SK-N-SH (cell line): ENCODE measurements around the gene NANOS3. TPM values are rescaled to one million over a fixed set of nuclear protein-coding genes. Genes with fewer than 3 reads are reported as not detected.
A peak's percentile ranks its signal among the peaks of the same experiment; 100 is the strongest.

Experiments used
- CTCF ChIA-PET: fragments of 300-600, 350-600 bp; formaldehyde crosslinking; extraction: SDS; loops from one replicate; lab custom pipeline; 2021; lab: Yijun Ruan, JAX
- POLR2A ChIA-PET: fragments of 350-600 bp; sonication (Branson Sonifier 250); formaldehyde crosslinking; extraction: SDS; loops from one replicate; lab custom pipeline; 2020; ENCODE audit warnings: antibody characterized with exemption, inconsistent platforms; lab: Yijun Ruan, JAX
- DNase-seq: peaks from one replicate; pipeline ENCODE4 v3.0.0; 2012
- H2AFZ ChIP-seq: fragments of 200-600 bp; sonication (generic); 2 replicates; pipeline ENCODE4 v1.8.1; 2016; ENCODE audit warnings: antibody characterized with exemption, mild to moderate bottlenecking, low read depth
- H3F3A ChIP-seq: fragments of 200-600 bp; sonication (generic); replicated peaks from 2 replicates; pipeline ENCODE3; 2016; ENCODE audit warnings: antibody characterized with exemption, mild to moderate bottlenecking; ENCODE audit not compliant: insufficient read depth
- H3K27ac ChIP-seq, 2 experiments: fragments of 200-500 bp in 1 of 2; fragments of 200-600 bp in 1 of 2; sonication (Bioruptor generic) in 1 of 2; sonication (generic), shearing (Covaris generic) in 1 of 2; 2 replicates each; pipeline versions ENCODE4 v1.5.1 to v1.6.1; 2014 to 2016; ENCODE audit warnings: low read depth in 2 of 2, inconsistent platforms in 1 of 2, low read length in 1 of 2, mild to moderate bottlenecking in 1 of 2, mixed read lengths in 1 of 2
- H3K27me3 ChIP-seq: fragments of 200-600 bp; sonication (generic), shearing (Covaris generic); 2 replicates; pipeline ENCODE4 v1.6.1; 2016; ENCODE audit warnings: mixed run types; ENCODE audit not compliant: insufficient read depth
- H3K36me3 ChIP-seq, 2 experiments: fragments of 200-500 bp in 1 of 2; fragments of 200-600 bp in 1 of 2; sonication (Bioruptor generic) in 1 of 2; sonication (generic) in 1 of 2; replicated peaks in 1 of 2; 2 replicates each; pipeline versions ENCODE3 to v1.5.1; 2014 to 2016; ENCODE audit warnings: low read length in 1 of 2, mild to moderate bottlenecking in 1 of 2; ENCODE audit not compliant: insufficient read depth in 2 of 2, control insufficient read depth in 1 of 2
- H3K4me1 ChIP-seq, 2 experiments: fragments of 200-500 bp in 1 of 2; fragments of 200-600 bp in 1 of 2; sonication (Bioruptor generic) in 1 of 2; sonication (generic), shearing (Covaris generic) in 1 of 2; 2 replicates each; pipeline versions ENCODE4 v1.5.1 to v1.6.1; 2014 to 2016; ENCODE audit warnings: low read depth in 1 of 2, low read length in 1 of 2, mixed run types in 1 of 2; ENCODE audit not compliant: insufficient read depth in 2 of 2, control insufficient read depth in 1 of 2
- H3K4me2 ChIP-seq: fragments of 200-600 bp; sonication (generic), shearing (Covaris generic); 2 replicates; pipeline ENCODE4 v1.6.1; 2017; ENCODE audit warnings: mixed run types
- H3K4me3 ChIP-seq, 2 experiments: fragments of 200-500 bp in 1 of 2; fragments of 200-600 bp in 1 of 2; sonication (Bioruptor generic) in 1 of 2; sonication (generic), shearing (Covaris generic) in 1 of 2; 2 replicates each; pipeline versions ENCODE4 v1.5.1 to v1.8.1; 2014 to 2016; ENCODE audit warnings: low read depth in 2 of 2, inconsistent platforms in 1 of 2, low read length in 1 of 2, mild to moderate bottlenecking in 1 of 2, mixed read lengths in 1 of 2, moderate library complexity in 1 of 2
- H3K79me2 ChIP-seq: fragments of 200-600 bp; sonication (generic); 2 replicates; pipeline ENCODE4 v1.8.1; 2017; ENCODE audit warnings: mild to moderate bottlenecking; ENCODE audit not compliant: insufficient read depth
- H3K9ac ChIP-seq: fragments of 200-600 bp; sonication (generic); 2 replicates; pipeline ENCODE4 v1.6.1; 2017; ENCODE audit warnings: mixed run types
- H3K9me2 ChIP-seq: fragments of 200-600 bp; sonication (generic); 2 replicates; pipeline ENCODE4 v1.6.1; 2017; ENCODE audit warnings: mixed run types
- H3K9me3 ChIP-seq: fragments of 200-600 bp; sonication (generic); 2 replicates; pipeline ENCODE4 v1.6.1; 2017; ENCODE audit warnings: mixed run types, mild to moderate bottlenecking, moderate library complexity
- H4K20me1 ChIP-seq: fragments of 200-600 bp; sonication (generic); 2 replicates; pipeline ENCODE4 v1.6.1; 2017; ENCODE audit warnings: mild to moderate bottlenecking, mixed run types; ENCODE audit not compliant: insufficient read depth
- CTCF ChIP-seq: fragments of 200-600 bp; sonication (generic); IDR thresholded peaks from 2 replicates; pipeline ENCODE4 v1.6.1; 2017; ENCODE audit warnings: antibody characterized with exemption, mild to moderate bottlenecking, moderate library complexity
- FOXM1 ChIP-seq: IDR thresholded peaks from 2 replicates; pipeline ENCODE4 v1.4.0; 2012; ENCODE audit warnings: low read depth, mild to moderate bottlenecking
- GABPA ChIP-seq: IDR thresholded peaks from 2 replicates; pipeline ENCODE4 v1.4.0; 2012; ENCODE audit warnings: low read depth, mild to moderate bottlenecking
- IRF3 ChIP-seq: fragments of 150-350 bp; IDR thresholded peaks from 2 replicates; pipeline ENCODE4 v1.6.1; 2016; ENCODE audit warnings: mild to moderate bottlenecking, low read depth, low read length
- NRF1 ChIP-seq: IDR thresholded peaks from 2 replicates; pipeline ENCODE4 v1.6.1; 2012; ENCODE audit warnings: low read depth, mild to moderate bottlenecking, low read length
- PBX3 ChIP-seq: IDR thresholded peaks from 2 replicates; pipeline ENCODE4; 2012
- POLR2AphosphoS5 ChIP-seq: IDR thresholded peaks from 2 replicates; pipeline ENCODE4 v1.6.1; 2012; ENCODE audit warnings: low read depth, low read length
- RAD21 ChIP-seq: IDR thresholded peaks from 2 replicates; pipeline ENCODE4 v1.6.1; 2012; ENCODE audit warnings: mild to moderate bottlenecking, low read length
- RCOR1 ChIP-seq: fragments of 150-350 bp; IDR thresholded peaks from 2 replicates; pipeline ENCODE4 v1.6.1; 2017; ENCODE audit warnings: antibody characterized with exemption, low read length
- RFX5 ChIP-seq: IDR thresholded peaks from 2 replicates; pipeline ENCODE4 v1.6.1; 2012; ENCODE audit warnings: mild to moderate bottlenecking, improper control_type of control experiment, low read length
- RXRA ChIP-seq: IDR thresholded peaks from 2 replicates; pipeline ENCODE4 v1.4.0; 2012; ENCODE audit warnings: low read depth, mild to moderate bottlenecking, borderline replicate concordance
- SIN3A ChIP-seq: IDR thresholded peaks from 2 replicates; pipeline ENCODE4 v1.6.1; 2012; ENCODE audit warnings: low read depth, mild to moderate bottlenecking, low read length, moderate library complexity, borderline replicate concordance
- SMC3 ChIP-seq: IDR thresholded peaks from 2 replicates; pipeline ENCODE4 v1.6.1; 2012; ENCODE audit warnings: low read depth, low read length, improper control_type of control experiment
- TAF1 ChIP-seq: IDR thresholded peaks from 2 replicates; pipeline ENCODE4 v1.6.1; 2012; ENCODE audit warnings: low read depth, mild to moderate bottlenecking, low read length, moderate library complexity, borderline replicate concordance
- TCF12 ChIP-seq: IDR thresholded peaks from 2 replicates; pipeline ENCODE4 v1.4.0; 2012
- TEAD4 ChIP-seq: IDR thresholded peaks from 2 replicates; pipeline ENCODE4 v1.4.0; 2012; ENCODE audit warnings: mild to moderate bottlenecking, borderline replicate concordance; ENCODE audit not compliant: insufficient read depth
- USF1 ChIP-seq: IDR thresholded peaks from 2 replicates; pipeline ENCODE4 v1.4.0; 2012; ENCODE audit warnings: low read depth, borderline replicate concordance
- YY1 ChIP-seq: IDR thresholded peaks from 2 replicates; pipeline ENCODE4 v1.4.0; 2012; ENCODE audit warnings: low read depth, mild to moderate bottlenecking
- ZBTB33 ChIP-seq: IDR thresholded peaks from 2 replicates; pipeline ENCODE4 v1.4.0; 2012; ENCODE audit warnings: low read depth, borderline replicate concordance
- WGBS: methylation state at CpG from one replicate; pipeline ENCODE4 v1.1.6; 2017; ENCODE audit warnings: low lambda C conversion rate; 5-methylcytosine and 5-hydroxymethylcytosine counted together
- polyA plus RNA-seq, 3 experiments: library from polyadenylated mRNA; depleted of rRNA; stranded (reverse); fragments of >200 nt; gene quantifications; 2 replicates each; pipeline ENCODE4 v1.2.3, GENCODE V29; 2012

Gene NANOS3
- polyA plus RNA-seq, 1 of the 3 experiments (the other 2 are of a cell fraction) = 0.53 TPM

- H3K4me1 ChIP-seq = peaks cover 9 to 10% of the 10 kb centered on the region in 2 experiments; a peak in 3 of 4 replicates
- H3K4me3 ChIP-seq = no peak overlapping the region
- CTCF ChIA-PET = interaction anchor here (1.1 to 8.2 kb wide), 6 partner anchors 12 to 214 kb away, joined by 3 to 133 read pairs (median 6); partner anchors contain the start of gene MISP3
- H3K36me3 ChIP-seq = no peaks in the 10 kb centered on the region
- peak; percentile 38 for DNase-seq
- 100% methylated on average over 3 of the region's 3 CpGs for WGBS
- no peaks in the 10 kb centered on the region for H3K27me3 ChIP-seq
- H3K27ac ChIP-seq = peak overlapping the region in 1 of 2 experiments; percentile 98; a peak in 1 of 4 replicates
- H3K4me2 ChIP-seq = no peak overlapping the region
- H3K79me2 ChIP-seq = peaks cover 11% of the 10 kb centered on the region; the same call in 1 of the 2 replicates
- no peaks in the 10 kb centered on the region for H3K9me3 ChIP-seq
- POLR2A ChIA-PET = no interaction called here
- H3K9me2 ChIP-seq = no peaks in the 10 kb centered on the region
- H3F3A ChIP-seq = peaks cover 28% of the 10 kb centered on the region
- no peak overlapping the region for H3K9ac ChIP-seq
- no peak overlapping the region for H2AFZ ChIP-seq
- no peaks in the 10 kb centered on the region for H4K20me1 ChIP-seq
- TF ChIP-seq FOXM1 (no peak), TCF12 (peak; percentile 19; the same call in 1 of the 2 replicates), TEAD4 (no peak), GABPA (no peak), CTCF (peak; percentile 21; the same call in 1 of the 2 replicates), RCOR1 (no peak)
These were observed 17.5 kb upstream of the NANOS3 start for GRCh38 chr19:13859361-13859880.

- Histone ChIP-seq H3K27me3 (no peaks in the 10 kb centered on the region), H3F3A (peaks cover 32% of the 10 kb centered on the region), H4K20me1 (no peaks in the 10 kb centered on the region), H3K36me3 (no peaks in the 10 kb centered on the region), H3K4me3 (no peak overlapping the region), H2AFZ (no peak overlapping the region), H3K4me1 (peaks cover 9 to 14% of the 10 kb centered on the region in 2 experiments; a peak in 3 of 4 replicates), H3K9me2 (no peaks in the 10 kb centered on the region), H3K4me2 (peak overlapping the region; percentile 72), H3K9ac (peak overlapping the region; percentile 96; the same call in 1 of the 2 replicates), H3K79me2 (peaks cover 11% of the 10 kb centered on the region; the same call in 1 of the 2 replicates), H3K9me3 (no peaks in the 10 kb centered on the region), H3K27ac (peak overlapping the region in 1 of 2 experiments; percentile 98; a peak in 2 of 4 replicates)
- 92% methylated on average over 13 of the region's 13 CpGs for WGBS
- ChIA-PET CTCF (interaction anchor here (1.1 to 8.2 kb wide), 12 partner anchors 9 to 271 kb away, joined by 3 to 133 read pairs (median 13); partner anchors contain the start of genes C19orf53 and MRI1), POLR2A (interaction anchor here (0.5 to 2.1 kb wide), 4 partner anchors 12 to 87 kb away, joined by 3 to 9 read pairs (median 6); no protein-coding TSS in a partner anchor)
- DNase-seq = no peak
- TF ChIP-seq SIN3A = no peak
- TF ChIP-seq IRF3 = no peak
- no peak for TF ChIP-seq RFX5
- TF ChIP-seq RXRA = no peak
- TF ChIP-seq TAF1 = no peak
- no peak for TF ChIP-seq SMC3
- TF ChIP-seq RAD21 = no peak
- TF ChIP-seq TCF12 = no peak
- TF ChIP-seq RCOR1 = no peak
- no peak for TF ChIP-seq POLR2AphosphoS5
- TF ChIP-seq USF1 = no peak
- no peak for TF ChIP-seq GABPA
- TF ChIP-seq PBX3 = no peak
- no peak for TF ChIP-seq ZBTB33
- TF ChIP-seq YY1 = no peak
- no peak for TF ChIP-seq NRF1
These were observed 16.1 kb upstream of the NANOS3 start for GRCh38 chr19:13860679-13861391.
